ENCODE results near the gene ACSBG1. TPM values are rescaled to one million over a fixed set of nuclear protein-coding genes. Genes with fewer than 3 reads are reported as not detected.

Gene ACSBG1
- total and polyA plus RNA-seq, 2 of the 8 experiments (the other 6 are each of a cell fraction or from before 2014, with no cell fraction given), result 5.4 to 7.1 TPM

- no peaks in the 10 kb centered on the region for H3K27me3 ChIP-seq (replicated peaks in 1 of 4; ENCODE audit: control insufficient read depth in 3 of 4, extremely low read depth in 1 of 4, insufficient read depth in 3 of 4, low read length in 3 of 4)
- H2BK20ac ChIP-seq (ENCODE audit: low read length), result no peak overlapping the region
- H3K79me1 ChIP-seq (ENCODE audit: low read depth, low read length), result no peaks in the 10 kb centered on the region
- no peak overlapping the region for H4K91ac ChIP-seq (replicated peaks; ENCODE audit: insufficient read length, low read length)
- H3K23me2 ChIP-seq (ENCODE audit: low read depth, low read length), result no peaks in the 10 kb centered on the region; the same call in 1 of the 2 replicates
- H3K9me3 ChIP-seq (ENCODE audit: insufficient read depth in 2 of 2, low read depth in 1 of 2, low read length in 1 of 2), result no peaks in the 10 kb centered on the region
- H3K56ac ChIP-seq (replicated peaks; ENCODE audit: insufficient read length, low read depth, low read length), result no peak overlapping the region
- H3K4me3 ChIP-seq (ENCODE audit: extremely low read depth in 1 of 4, insufficient read depth in 2 of 4, low read depth in 3 of 4, low read length in 4 of 4), result no peak overlapping the region
- H2BK5ac ChIP-seq (ENCODE audit: low read depth, low read length), result no peak overlapping the region
- POLR2A ChIA-PET (ENCODE audit: partially characterized antibody), result interaction anchor here (0.8 kb wide), 1 partner anchor 13 kb away, joined by 3 read pairs; no protein-coding TSS in a partner anchor
- FAIRE-seq (no peak), DNase-seq (ENCODE audit: low read depth in 1 of 2, low spot score in 2 of 2) (peak in 1 of 2 experiments; percentile 37)
- no peak overlapping the region for H3K14ac ChIP-seq (ENCODE audit: insufficient read length)
- H3K23ac ChIP-seq (ENCODE audit: insufficient read length), result no peak overlapping the region
- H3K9ac ChIP-seq (replicated peaks in 1 of 4; ENCODE audit: extremely low read depth in 1 of 4, low read depth in 3 of 4, low read length in 3 of 4), result no peak overlapping the region
- no peak overlapping the region for H3K27ac ChIP-seq (ENCODE audit: low read depth, low read length)
- H2BK15ac ChIP-seq (ENCODE audit: low read length), result no peak overlapping the region
- H3K4me1 ChIP-seq (replicated peaks in 1 of 4; ENCODE audit: control insufficient read depth in 3 of 4, insufficient read depth in 4 of 4, low read length in 3 of 4), result no peaks in the 10 kb centered on the region
- CTCF ChIA-PET (ENCODE audit: partially characterized antibody), result interaction anchor here (0.6 to 19.5 kb wide), 9 partner anchors 10 to 523 kb away, joined by 3 to 285 read pairs (median 5); partner anchors contain the start of gene ACSBG1
- H3K18ac ChIP-seq (ENCODE audit: extremely low read depth, low read length), result no peak overlapping the region
- no peak overlapping the region for H3K4me2 ChIP-seq (ENCODE audit: insufficient read depth in 1 of 2, low read depth in 2 of 2, low read length in 2 of 2)
- H2BK12ac ChIP-seq (ENCODE audit: low read depth, low read length), result no peak overlapping the region
- WGBS, 2 experiments (ENCODE audit: extremely low coverage in 1 of 2, insufficient coverage in 1 of 2, insufficient read length in 1 of 2, insufficient replicate concordance in 2 of 2, low coverage in 1 of 2, low lambda C conversion rate in 2 of 2, missing lambda C conversion rate in 1 of 2), result 95% methylated on average over 4 of the region's 5 CpGs; no CpG with 5 or more reads in 1 of the 2 experiments
- H4K20me1 ChIP-seq (replicated peaks in 1 of 2; ENCODE audit: control insufficient read depth in 1 of 2, insufficient read depth in 2 of 2, low read length in 2 of 2), result peaks cover 0 to 2% of the 10 kb centered on the region in 2 experiments
- H2AFZ ChIP-seq (ENCODE audit: low read length), result no peak overlapping the region
- no peak overlapping the region for H2AK5ac ChIP-seq (ENCODE audit: low read depth, low read length)
- no peak overlapping the region for H2BK120ac ChIP-seq (replicated peaks; ENCODE audit: low read depth, low read length)
- H4K5ac ChIP-seq (ENCODE audit: insufficient read length, low read depth, low read length), result no peak overlapping the region
- no peak overlapping the region for H3K4ac ChIP-seq (replicated peaks; ENCODE audit: insufficient read length, low read depth, low read length)
- H4K8ac ChIP-seq (ENCODE audit: extremely low read depth, insufficient read depth, low read length), result no peak overlapping the region
- H3K36me3 ChIP-seq (ENCODE audit: control insufficient read depth in 2 of 4, insufficient read depth in 4 of 4, low read length in 3 of 4), result no peaks in the 10 kb centered on the region
- H3K79me2 ChIP-seq (ENCODE audit: control insufficient read depth in 1 of 2, insufficient read depth in 2 of 2, low read length in 2 of 2), result no peaks in the 10 kb centered on the region
- TF ChIP-seq PHF8 (conservative IDR thresholded peaks at IDR 0.05; ENCODE audit: low read depth, low read length) (no peak), RNF2 (IDR thresholded peaks at IDR 0.05; ENCODE audit: borderline replicate concordance, low read depth, low read length, missing control alignments, poor library complexity, severe bottlenecking) (no peak), EGR1 (IDR thresholded peaks at IDR 0.05; ENCODE audit: borderline replicate concordance, low read depth, low read length) (no peak), USF2 (IDR thresholded peaks at IDR 0.05; ENCODE audit: low read length) (no peak), KDM4A (IDR thresholded peaks at IDR 0.05; ENCODE audit: low read depth, low read length, severe bottlenecking) (no peak), JUND (IDR thresholded peaks at IDR 0.05; ENCODE audit: low read length) (no peak), SUZ12 (IDR thresholded peaks at IDR 0.05; ENCODE audit: low read length) (no peak), CTCF (IDR thresholded peaks at IDR 0.05; ENCODE audit: control extremely low read depth in 1 of 3, insufficient read depth in 1 of 3, low read depth in 1 of 3, low read length in 3 of 3) (no peak), SIRT6 (IDR thresholded peaks at IDR 0.05; ENCODE audit: low read length) (no peak), BRCA1 (IDR thresholded peaks at IDR 0.05; ENCODE audit: low read depth, low read length) (no peak)
Measured at GRCh38 chr15:78182336-78182700, 52.0 kb downstream of the ACSBG1 start.

Measured in H1 (cell line).